GM18907 (cell line): ENCODE results near the gene ORM2.

Experiments
- ATAC-seq: cut with Tn5 transposase; IDR thresholded peaks from one replicate; pipeline ENCODE4 v1.9.1; 2021; ENCODE audit warnings: mild to moderate bottlenecking, moderate library complexity; ENCODE audit not compliant: unreplicated experiment

ORM2 gene

DNA sequence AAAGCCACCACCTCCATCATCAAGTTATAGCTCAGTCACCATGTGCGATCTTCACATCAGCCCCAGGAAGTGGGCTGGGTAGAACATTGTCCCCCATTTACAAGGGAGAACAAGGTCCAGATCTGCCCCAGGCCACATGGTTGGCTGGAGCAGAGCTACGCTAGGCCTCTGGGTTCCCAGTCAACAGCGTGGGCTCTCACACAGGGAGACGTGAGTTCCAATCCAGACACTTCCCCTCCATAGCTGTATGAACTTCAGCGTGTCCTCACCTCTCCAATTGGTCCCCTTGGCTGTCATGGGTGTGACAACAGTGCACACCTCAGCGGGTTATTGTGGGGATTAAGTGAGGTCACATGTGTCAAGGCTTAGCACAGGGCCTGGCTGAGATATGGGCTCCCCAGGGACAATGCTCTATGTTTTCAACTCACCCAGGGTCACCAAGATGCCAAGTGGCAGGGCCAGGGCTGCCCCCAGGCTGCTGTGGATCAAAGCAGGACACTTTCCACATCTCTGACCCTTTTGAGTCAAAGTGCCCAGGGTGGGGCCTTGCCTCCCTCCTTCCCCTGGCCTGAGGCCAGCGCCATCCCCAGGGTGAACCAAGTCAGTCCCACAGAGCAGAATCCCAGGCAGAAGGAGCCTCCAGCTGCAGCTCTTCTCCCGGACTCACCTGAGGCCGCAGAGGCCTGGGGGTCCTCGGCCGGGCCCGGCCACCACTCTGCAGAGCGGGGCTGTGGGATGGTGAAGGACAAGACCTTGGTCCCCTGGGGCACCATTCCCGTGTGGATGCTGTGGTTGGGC, 38.3 kb downstream of the ORM2 start:
- ATAC-seq, result no peak

DNA sequence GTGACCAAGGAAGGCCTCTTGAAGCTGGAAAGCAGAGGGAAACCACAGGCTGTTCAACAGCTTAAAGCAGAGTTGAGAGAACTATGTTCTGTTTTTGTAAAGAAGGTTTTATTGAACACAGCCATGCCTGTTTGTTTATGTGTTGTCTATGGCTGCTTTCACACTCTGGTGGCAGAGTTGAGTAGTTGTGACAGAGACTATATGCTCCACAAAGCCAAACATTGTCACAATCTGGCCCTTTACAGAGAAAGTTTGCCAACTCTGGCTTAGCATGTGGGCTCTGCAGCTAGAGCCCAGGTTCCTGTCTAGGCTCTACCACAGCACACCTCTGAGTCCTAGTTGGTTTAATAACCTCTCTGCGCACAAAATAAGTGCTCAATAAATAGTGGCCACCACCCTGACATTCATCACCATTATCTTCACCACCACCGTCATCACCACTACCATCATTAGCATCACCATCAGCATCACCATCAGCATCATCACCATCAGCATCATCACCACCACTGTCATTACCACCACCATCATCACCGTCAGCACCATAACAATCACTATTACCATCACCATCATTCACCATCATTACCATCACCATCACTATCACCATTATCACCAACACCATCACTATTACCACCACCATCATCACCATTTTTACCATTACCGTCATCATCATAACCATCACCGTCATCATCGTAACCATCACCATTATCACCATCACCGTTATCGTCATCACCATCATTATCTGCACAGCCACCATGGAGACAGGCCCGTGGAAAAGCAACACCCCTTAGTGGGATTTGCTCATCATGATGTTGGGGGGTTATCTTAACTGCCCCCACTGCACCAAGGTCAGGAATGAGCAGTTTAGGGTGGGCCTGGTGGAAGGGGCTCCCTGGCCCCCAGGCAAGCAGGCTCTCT, 39.8 kb downstream of the ORM2 start:
- ATAC-seq, result no peak

DNA sequence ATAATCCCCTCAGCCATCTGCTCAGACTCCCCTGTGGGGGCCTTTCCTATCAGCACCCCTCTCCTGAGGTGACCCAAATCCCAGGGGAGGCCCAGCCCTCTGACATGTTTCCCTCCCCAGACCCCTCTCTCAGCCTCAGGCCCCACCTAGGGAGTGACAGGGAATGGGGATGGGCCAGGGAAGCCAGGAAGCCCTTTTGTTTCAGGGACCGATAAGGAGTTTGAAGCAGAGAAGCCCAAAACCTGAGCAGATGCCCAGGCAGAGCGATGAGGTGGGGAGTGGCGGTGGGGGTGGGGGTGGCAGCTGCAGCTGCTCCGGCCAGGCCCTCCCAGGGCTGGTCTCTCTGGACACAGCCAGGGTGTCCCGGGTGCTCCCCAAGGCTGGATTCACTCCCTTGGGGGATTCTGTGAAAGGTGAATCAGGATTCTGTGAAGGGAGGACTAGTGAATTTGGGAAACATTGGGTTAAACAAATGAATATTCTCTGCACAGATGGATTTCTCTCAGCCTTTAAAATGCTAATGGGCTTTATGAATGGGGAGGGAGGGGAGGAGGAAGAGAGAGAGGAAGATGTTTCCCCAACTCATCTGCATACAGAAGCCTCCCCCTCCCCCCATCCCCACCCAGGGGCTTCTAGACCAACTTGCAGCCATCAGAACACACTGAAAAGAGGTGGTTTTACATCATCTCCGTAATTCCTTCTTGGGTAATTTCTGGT, 40.7 kb downstream of the ORM2 start:
- ATAC-seq, result no peak

DNA sequence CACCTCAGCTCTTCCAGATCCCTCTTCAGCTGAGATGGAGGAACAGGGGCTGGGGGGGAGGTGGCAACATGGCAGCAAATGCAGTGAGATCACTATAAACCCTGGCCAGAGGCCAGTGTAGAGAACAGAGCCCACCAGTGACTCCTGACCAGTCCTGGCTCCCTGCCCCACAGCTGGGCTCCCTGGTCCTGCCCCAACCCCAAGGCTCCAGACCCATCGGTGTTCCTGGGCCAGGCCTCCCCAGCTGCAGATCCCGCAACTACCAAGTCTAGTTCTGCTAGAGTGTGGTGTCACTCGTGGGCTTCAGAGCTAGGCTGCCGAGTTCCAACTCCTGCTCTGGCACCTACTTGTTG, 41.3 kb downstream of the ORM2 start:
- ATAC-seq, result no peak

DNA sequence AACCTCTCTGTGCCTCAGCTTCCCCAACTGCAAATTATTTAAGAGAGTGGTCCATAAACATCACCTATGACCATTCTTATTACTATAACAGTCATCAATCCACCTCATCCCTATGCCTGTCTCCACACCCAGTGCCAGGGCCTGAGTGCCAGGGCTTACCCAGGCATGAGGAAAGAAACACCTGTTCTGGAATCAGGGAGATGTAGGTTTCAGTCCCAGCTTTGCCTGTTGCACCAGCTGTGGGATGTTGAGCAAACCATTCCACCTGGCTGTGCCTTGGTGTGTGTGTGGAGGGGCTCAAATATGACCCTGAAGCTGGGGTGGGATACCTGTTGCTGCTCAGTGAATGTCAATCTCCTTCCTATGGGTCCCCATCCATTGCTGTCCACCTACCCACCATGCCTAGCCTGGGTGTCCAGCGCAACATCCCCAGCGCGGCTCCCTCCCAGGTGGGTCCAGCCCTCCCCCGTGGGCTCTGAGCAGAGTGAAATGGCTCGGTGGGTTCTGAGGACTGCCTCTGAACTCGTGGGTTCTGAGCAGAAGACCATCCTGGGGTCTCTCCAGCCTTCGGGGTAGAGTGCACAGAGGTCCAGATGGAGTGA, 41.8 kb downstream of the ORM2 start:
- no peak for ATAC-seq

DNA sequence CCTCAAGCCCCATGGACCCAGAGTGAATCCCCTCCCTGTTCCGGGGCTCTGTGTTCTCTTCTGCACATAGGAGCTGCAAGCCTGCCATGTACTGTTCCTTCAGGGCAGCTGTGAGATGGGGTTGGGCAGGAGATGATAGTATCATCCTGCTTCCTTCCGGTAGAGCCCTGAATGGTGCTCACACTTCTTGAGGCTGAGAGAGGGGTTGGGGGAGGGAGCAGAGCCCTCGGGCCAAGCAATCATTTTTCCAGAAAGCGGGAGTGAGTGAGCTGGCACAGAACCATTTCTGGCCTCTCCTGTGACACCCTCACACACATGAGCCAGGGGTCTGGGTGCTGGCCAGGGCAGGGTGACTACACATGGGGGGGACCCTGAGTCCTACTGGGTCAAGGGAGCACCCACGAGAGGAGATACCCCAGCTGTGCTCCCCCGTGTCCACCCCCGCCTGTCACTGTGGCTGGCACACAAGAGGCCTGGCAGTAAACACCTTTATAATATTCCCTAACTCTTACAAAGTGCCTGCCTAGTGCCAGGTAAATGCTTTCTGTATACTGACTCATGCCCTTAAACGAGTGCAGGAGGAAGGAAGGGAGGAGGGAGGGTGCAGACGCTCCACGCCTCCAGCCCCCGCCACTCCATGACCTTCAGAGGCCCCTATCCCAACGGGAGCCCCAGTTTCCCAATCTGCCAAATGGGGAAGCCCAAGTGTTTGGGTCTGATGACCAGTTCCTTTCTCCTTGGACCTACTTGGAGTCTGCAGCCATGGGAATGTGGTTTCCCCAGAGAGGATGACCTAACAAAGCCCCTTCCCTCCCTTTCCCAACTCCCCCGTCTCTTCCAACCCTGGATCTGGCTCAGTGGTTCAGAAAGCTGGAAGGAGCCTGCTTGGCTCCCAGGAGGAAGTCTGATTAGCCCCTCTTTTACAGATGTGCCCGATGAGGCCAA, 42.6 kb downstream of the ORM2 start:
- peak; percentile 27 for ATAC-seq

DNA sequence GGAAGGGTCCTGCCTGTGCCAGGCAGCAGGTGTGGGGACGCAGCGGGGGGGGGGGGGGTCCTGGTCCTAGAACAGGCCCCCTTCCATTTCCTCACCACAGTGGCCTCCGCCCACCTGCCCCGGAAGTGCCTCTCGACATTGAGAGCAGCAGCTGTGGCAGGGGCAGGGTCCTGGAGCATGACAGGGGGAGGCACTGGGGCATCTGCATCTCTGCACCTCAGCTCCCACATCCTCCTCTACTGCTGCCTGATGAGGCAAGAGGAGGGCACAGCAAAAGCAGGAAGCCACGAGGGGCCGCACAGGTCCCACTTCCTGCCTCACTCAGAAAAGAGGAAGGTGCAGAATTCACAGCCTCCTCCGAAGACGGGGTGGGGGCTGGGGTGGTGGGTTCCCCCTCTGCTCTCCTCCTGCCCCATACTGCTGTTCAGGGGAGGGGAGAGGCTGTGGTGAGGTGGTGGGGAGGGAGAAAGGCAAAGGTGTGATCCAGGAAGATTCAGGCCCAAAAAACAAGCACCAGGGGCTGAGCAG, 43.3 kb downstream of the ORM2 start:
- ATAC-seq, result peak; percentile 95

DNA sequence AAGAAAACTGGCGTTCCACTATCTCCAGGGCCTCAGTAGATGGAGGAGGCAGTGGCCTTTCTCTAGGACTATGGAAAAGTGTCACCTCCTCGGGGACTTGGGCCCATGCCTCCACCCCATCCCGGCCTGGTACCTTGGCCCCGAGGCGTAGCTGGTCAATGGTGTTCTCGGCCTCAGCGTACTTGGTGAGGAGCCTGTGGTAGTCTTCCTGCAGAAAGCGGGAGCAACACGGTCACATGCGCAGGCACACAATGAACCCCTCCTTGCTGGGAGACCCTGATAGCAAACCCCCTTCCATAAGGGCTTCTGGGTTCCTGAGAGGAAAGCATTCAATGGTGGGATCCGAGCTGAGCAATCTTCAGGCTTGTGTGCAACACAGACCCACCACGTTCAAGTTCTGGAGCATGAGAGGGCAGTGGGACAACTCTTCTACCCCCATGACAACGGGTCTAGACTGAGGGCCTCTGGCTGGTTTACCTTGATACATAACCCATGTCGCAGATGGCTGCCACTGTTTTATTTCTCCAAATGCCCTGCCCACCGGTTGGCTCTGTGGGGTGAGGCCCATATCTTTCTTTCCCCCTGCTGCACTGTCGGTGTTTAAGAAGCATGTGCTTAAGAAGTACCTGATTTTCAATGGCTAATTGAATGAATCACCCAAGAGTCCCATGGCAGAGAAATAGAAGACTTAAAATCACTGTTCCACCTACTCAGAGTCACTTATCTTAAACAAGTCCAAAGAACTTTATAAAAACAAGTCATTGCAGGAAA, 44.5 kb downstream of the ORM2 start:
- ATAC-seq, result no peak

DNA sequence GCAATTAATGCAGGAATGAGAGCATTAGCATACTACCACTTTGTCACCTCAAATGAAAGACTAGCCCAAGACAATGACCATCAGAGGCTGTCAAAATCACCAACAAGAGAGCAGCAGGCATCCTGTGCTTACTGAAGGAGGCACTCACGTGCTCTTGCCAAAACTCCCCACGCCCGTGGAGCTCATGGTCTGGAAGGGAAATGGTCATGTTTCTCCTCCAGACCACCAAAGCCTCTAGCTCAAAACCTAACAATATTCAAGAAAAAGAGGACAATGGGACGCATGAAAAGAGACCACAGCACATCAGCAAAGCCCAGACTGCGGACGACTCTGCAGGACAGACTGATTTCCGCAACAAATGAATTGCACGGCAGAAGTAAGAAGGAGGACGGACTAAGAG, 45.3 kb downstream of the ORM2 start:
- ATAC-seq, result no peak

DNA sequence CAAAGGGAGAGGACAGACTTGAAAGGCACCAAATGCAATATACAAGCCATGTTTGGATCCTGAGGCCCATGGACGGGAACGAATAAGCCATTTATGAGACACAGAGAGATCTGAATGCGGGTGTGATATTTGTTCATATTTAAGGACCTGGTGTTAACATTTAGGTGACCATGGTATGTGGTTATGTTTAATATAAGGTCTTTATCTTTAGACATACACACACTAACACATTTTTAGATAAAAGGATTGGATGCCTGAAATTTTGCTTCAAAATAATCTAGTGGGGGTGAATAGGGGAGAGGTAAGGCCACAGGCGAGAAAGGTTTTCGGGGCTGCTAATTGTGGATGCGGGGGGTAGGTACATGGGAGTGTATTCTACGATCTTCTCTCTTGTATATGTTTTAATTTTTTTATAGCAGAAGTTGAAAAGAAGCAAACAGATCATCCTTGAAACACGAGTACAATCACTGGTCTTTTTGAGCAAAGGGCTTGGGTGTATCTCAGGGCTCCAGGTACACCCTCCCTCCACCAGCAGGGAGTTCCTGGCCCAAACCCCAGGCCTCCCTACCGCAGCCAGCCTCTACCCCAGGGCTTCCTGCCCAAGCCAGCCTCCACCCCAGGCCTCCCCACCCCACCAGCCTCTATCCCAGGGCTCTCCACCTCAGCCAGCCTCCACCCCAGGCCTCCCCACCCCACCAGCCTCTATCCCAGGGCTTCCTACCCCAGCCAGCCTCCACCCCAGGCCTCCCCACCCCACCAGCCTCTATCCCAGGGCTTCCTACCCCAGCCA, 45.9 kb downstream of the ORM2 start:
- no peak for ATAC-seq

DNA sequence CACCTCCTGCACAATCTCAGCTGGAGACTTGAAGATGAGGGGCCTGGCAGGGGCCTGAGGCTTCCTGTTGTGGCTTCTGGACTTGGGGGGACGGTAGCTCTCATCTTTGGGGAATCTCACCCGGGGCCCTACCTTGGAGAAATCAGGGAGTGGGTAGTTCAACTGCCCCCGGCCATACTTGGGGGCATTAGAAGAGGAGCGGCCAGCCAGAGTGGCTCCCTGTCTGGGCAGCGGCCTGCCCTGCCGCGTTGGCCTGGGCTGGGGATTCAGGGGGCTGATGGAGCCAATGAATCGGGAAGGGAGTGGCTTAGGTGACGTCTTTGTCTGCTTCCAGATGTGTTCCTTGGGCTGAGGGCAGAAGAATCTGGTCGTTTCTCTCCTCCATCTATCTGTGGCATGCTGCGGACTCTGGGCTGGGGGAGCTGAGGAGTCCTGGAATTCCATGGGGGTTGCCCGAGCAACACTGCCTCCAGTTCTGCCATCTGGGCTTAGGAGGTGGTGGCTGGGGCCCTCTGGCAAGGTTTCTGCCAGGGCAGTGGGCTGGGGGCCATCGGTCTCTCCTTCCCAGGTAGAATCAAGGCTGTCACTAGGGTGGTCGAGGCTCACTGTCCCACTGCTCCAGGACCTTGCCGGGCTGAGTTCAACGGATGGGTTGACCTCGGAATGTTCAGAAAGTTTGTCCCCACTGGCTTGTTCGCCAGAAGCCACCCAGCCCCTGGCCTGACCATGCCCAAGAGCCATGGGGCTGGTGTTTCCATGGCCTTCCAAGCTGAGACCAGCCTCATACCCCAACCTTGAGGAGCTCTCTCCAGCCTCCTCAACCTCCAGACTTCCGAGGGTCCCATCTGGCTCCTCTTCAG, 47.1 kb downstream of the ORM2 start:
- ATAC-seq, result no peak

DNA sequence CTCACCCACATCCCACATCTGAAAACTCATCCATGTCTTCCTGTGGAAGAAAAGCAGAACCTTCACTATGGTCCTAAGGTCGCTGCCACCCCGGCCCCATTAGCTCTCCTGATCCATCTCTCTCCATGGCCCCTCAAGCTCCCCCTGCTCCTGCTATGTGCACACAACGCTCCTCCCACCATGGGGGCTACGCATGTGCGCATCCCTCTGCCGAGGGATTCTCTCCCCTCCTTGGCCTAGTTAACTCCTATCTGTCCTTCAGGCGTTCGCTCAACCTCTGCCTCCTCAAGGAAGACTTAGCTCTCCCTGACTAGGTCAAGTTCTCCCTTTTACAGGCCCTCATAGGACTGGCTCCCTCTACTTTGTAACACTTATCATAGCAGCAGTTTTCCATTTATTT, 48.3 kb downstream of the ORM2 start:
- ATAC-seq, result no peak

DNA sequence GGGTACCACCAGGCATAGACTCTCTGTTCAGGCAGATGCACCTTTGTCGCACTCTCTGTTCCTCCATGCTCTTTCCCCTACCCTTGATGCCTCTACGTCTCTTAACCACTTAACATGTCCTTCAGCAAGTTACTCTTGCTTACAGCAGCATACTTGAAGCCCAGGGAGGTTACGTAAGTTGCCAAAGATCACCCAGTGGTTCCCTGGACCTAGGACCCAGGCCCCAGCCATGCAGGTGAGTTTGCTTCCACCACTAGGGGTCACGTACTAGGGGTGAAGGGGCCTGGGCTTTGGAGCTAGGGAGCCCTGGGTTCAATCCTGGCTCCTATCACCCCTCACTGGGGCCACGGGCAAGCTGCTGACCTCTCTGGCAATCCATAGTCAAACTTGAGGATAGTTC, 49.2 kb downstream of the ORM2 start:
- no peak for ATAC-seq
